NB4 (cell line): Measurements from ENCODE around the gene ALCAM.

Experiments
- DNase-seq: peaks from one replicate; pipeline ENCODE4 v3.0.0; 2010; ENCODE audit warnings: low read depth
- H3K4me3 ChIP-seq: one replicate; pipeline ENCODE4 v1.5.1; 2011; ENCODE audit warnings: mild to moderate bottlenecking, low read depth, low read length, moderate library complexity
- CTCF ChIP-seq: IDR thresholded peaks from one replicate; pipeline ENCODE4 v1.5.1; 2012; ENCODE audit warnings: low read depth, low read length
- MYC ChIP-seq: IDR thresholded peaks from 2 replicates; pipeline ENCODE4 v1.6.1; 2011; ENCODE audit warnings: low read depth, low read length
- POLR2A ChIP-seq: IDR thresholded peaks from 2 replicates; pipeline ENCODE4 v1.6.1; 2011; ENCODE audit warnings: mild to moderate bottlenecking; ENCODE audit not compliant: insufficient read length; ENCODE audit errors: extremely low read depth
- TF ChIP-seq, protein P1 (sequence below): IDR thresholded peaks from 2 replicates; pipeline ENCODE4 v1.6.1; 2011; ENCODE audit warnings: low read depth, low read length

Gene ALCAM

DNA sequence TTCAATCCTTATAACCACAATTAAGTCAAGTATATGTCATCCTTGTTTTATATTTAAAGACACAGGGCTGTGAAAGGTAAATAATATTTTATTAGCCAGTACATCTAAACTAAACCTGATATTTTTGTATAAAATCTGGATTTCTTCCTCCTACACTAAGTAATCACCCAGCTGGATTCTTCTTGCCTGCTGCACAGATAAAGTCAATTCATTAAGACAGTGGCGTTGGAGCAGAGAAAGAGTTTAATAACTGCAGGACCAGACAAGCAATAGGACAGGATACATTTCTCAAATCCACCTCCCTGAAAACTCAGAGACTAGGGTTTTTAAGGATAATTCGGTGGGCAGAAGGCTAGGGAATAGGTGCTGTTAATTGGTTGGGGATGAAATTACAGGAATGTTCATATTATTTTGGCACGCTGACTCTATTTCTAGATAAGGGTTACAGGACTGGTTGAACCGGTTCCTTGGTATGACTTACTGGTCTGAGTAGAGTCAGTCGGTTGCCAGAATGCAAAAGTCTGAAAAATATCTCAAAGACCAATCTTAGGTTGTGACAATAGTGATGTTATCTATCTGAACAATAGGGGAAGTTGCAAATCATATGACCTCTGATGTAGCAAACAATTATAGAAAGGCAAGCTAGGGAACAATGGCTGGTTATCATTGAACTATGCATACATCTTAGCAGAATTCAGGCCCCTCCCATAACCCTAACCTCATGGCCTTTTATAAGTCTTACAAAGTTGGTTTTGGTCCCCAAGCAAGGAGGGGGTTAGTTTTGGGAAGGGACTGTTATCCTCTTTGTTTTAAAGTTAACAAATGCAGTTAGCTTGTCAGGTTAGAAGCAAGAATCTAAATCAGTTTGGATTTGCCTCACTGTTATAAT is 244.8 kb downstream of the ALCAM start:
- H3K4me3 ChIP-seq: no peak overlapping the region
- DNase-seq: no peak
- TF ChIP-seq CTCF (no peak), MYC (no peak), POLR2A (no peak)
- TF ChIP-seq, protein P1, sequence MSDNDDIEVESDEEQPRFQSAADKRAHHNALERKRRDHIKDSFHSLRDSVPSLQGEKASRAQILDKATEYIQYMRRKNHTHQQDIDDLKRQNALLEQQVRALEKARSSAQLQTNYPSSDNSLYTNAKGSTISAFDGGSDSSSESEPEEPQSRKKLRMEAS: no peak

- DNase-seq: no peak
- TF ChIP-seq, protein P1: no peak
- TF ChIP-seq MYC: no peak
- no peak for TF ChIP-seq POLR2A
- TF ChIP-seq CTCF: no peak
- H3K4me3 ChIP-seq: no peak overlapping the region
Observed at GRCh38 chr3:105613120-105613519, 246.4 kb downstream of the ALCAM start.

GRCh38 chr3:105614288-105615030 is 247.8 kb downstream of the ALCAM start:
- no peak overlapping the region for H3K4me3 ChIP-seq

DNA sequence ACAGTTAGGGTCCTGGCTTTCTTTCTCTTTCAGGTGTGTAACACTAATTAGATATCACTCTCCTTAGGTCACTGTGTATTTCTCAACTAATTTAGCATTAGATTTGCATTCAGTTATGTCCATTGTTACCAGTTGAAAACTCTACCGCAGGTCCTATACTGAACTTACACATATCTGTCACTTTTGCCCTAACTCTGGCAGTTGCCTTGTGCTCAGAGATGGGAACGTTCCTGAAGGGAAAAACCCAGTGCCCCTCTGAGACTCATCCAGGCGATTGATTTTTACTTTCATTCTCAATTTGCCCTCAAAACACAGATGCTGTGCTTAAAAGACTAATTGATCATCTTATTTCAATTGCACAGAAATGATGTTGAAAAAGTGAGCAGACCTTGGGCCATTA is 249.1 kb downstream of the ALCAM start:
- TF ChIP-seq CTCF (no peak), MYC (no peak), POLR2A (no peak)
- TF ChIP-seq, protein P1: no peak
- DNase-seq: no peak
- H3K4me3 ChIP-seq: no peak overlapping the region

More at GRCh38 chr3:105614288-105615030, 247.8 kb downstream of the ALCAM start:
- DNase-seq: no peak
- TF ChIP-seq, protein P1: no peak
- TF ChIP-seq MYC (no peak), CTCF (no peak), POLR2A (no peak)

DNA sequence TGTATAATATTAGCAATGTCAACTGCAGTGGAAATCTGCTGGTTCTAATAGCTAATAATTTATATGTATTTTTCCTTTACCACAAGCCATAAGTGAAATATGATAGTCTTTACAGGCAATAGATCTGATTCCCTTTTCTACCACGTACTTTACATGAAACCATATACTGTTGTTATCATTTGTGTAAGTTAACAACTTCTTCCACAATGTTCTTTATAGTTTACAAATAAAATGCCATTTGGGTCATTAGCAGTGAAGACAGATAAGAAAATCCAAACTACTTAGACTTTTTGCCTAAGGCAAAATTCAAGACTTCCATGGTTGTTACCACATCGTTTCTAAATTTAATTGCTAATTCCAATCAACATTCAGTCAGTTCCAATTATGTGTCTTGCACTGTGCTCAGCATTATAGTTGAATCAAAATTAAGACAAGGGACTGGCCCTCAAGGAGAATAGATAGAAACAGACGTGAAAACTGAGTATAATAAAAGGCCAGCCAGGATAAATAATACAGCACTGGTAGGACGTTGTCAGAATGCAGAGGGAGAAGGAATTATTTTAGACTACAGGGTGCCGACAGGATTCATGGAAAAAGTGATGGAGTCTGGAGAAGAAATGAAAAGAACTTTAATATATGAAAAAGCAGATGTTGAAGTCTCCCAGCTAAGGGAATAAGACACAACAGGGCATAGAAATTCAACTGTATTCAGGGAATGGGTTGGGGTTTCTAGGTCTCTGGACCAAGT is 249.8 kb downstream of the ALCAM start:
- DNase-seq: no peak
- TF ChIP-seq, protein P1: no peak
- TF ChIP-seq MYC (no peak), CTCF (no peak), POLR2A (no peak)
- H3K4me3 ChIP-seq: no peak overlapping the region
